Measurements from ENCODE around the gene PCK1.

PCK1 gene

GRCh38 chr20:57589728-57590484, 29.0 kb downstream of the PCK1 start:
- DNase-seq = no peak

GRCh38 chr20:57590485-57591288, 29.8 kb downstream of the PCK1 start:
- no peak for DNase-seq

GRCh38 chr20:57591289-57592229, 30.6 kb downstream of the PCK1 start:
- no peak for DNase-seq

GRCh38 chr20:57592263-57593092, 31.6 kb downstream of the PCK1 start:
- DNase-seq = no peak

GRCh38 chr20:57593134-57593886, 32.4 kb downstream of the PCK1 start:
- DNase-seq = no peak

- DNase-seq = no peak
These were observed 33.4 kb downstream of the PCK1 start for GRCh38 chr20:57594092-57594951.

GRCh38 chr20:57595041-57596030, 34.4 kb downstream of the PCK1 start:
- no peak for DNase-seq

- DNase-seq = no peak
These were observed 35.4 kb downstream of the PCK1 start for GRCh38 chr20:57596358-57596757.

- no peak for DNase-seq
These were observed 36.4 kb downstream of the PCK1 start for GRCh38 chr20:57596998-57597939.

GRCh38 chr20:57598060-57598459, 37.1 kb downstream of the PCK1 start:
- DNase-seq = no peak

GRCh38 chr20:57598491-57598890, 37.6 kb downstream of the PCK1 start:
- DNase-seq = no peak

- DNase-seq = no peak
These were observed 39.7 kb downstream of the PCK1 start for GRCh38 chr20:57600320-57601210.

GRCh38 chr20:57601211-57601570, 40.3 kb downstream of the PCK1 start:
- DNase-seq = no peak

GRCh38 chr20:57601737-57602136, 40.8 kb downstream of the PCK1 start:
- DNase-seq = no peak

GRCh38 chr20:57603120-57603519, 42.2 kb downstream of the PCK1 start:
- no peak for DNase-seq

- no peak for DNase-seq
These were observed 44.1 kb downstream of the PCK1 start for GRCh38 chr20:57605045-57605444.

GRCh38 chr20:57605878-57606277, 45.0 kb downstream of the PCK1 start:
- no peak for DNase-seq
